Endothelial cell of umbilical vein (primary cell): ENCODE results near the gene TBX5. TPM values are rescaled to one million over a fixed set of nuclear protein-coding genes. Genes with fewer than 3 reads are reported as not detected.

Experiments
- BruUV-seq: library from RNA; stranded (reverse); fragments of 400-500 nt; replicated peaks from 2 replicates; lab custom pipeline; 2021; lab: Mats Ljungman, UMichigan
- CTCF ChIA-PET: fragments of 300-600, 350-600 bp; sonication (Branson Sonifier 250); formaldehyde crosslinking; loops from one replicate; lab custom pipeline; 2021; ENCODE audit warnings: antibody characterized with exemption, inconsistent platforms; lab: Charles Lee
- POLR2A ChIA-PET: fragments of 300-600, 350-600 bp; sonication (Branson Sonifier 250); formaldehyde crosslinking; loops from one replicate; lab custom pipeline; 2021; ENCODE audit warnings: antibody characterized with exemption, inconsistent platforms; lab: Charles Lee
- DNase-seq: peaks from one replicate; pipeline ENCODE4 v3.0.0-alpha.2; 2011; ENCODE audit warnings: low read depth, low spot score
- FAIRE-seq: peaks from 2 replicates; lab custom pipeline; 2011; peaks lifted over from hg19 to GRCh38; lab: Jason Lieb, UNC
- H2AFZ ChIP-seq: 2 replicates; pipeline ENCODE4 v1.6.0; 2012; ENCODE audit warnings: low read depth, low read length, control low read depth, inconsistent platforms
- H3K27ac ChIP-seq: 2 replicates; pipeline ENCODE4 v1.5.1; 2011; ENCODE audit warnings: low read depth, mild to moderate bottlenecking, control low read depth, low read length, moderate library complexity; ENCODE audit not compliant: insufficient read depth
- H3K27me3 ChIP-seq, 2 experiments: 2 replicates each; pipeline versions ENCODE4 v1.6.0 to v1.6.1; 2011; ENCODE audit warnings: low read length in 2 of 2, mixed read lengths in 1 of 2; ENCODE audit not compliant: control insufficient read depth in 2 of 2, insufficient read depth in 2 of 2
- H3K36me3 ChIP-seq, 2 experiments: 2 replicates in 1 of 2; 3 replicates in 1 of 2; pipeline ENCODE4 v1.5.1; 2011; ENCODE audit warnings: low read length in 2 of 2, mild to moderate bottlenecking in 1 of 2, moderate library complexity in 1 of 2; ENCODE audit not compliant: control insufficient read depth in 2 of 2, insufficient read depth in 2 of 2; ENCODE audit errors: extremely low read depth in 1 of 2
- H3K4me1 ChIP-seq: 3 replicates; pipeline ENCODE4 v1.5.1; 2011; ENCODE audit warnings: mild to moderate bottlenecking, low read length; ENCODE audit not compliant: control insufficient read depth, insufficient read depth; ENCODE audit errors: extremely low read depth
- H3K4me2 ChIP-seq: 2 replicates; pipeline ENCODE4 v1.6.1; 2011; ENCODE audit warnings: low read length, control low read depth, mixed read lengths; ENCODE audit not compliant: insufficient read depth
- H3K4me3 ChIP-seq, 3 experiments: fragments of 200-600 bp in 1 of 3; sonication (generic), shearing (Covaris generic) in 1 of 3; replicated peaks in 1 of 3; 2 replicates each; pipeline ENCODE4 v1.5.1; 2011 to 2016; ENCODE audit warnings: control low read depth in 3 of 3, low read length in 3 of 3, mild to moderate bottlenecking in 2 of 3, inconsistent platforms in 1 of 3, low read depth in 1 of 3, moderate library complexity in 1 of 3; ENCODE audit not compliant: insufficient read depth in 1 of 3
- H3K79me2 ChIP-seq: 2 replicates; pipeline ENCODE4 v1.6.0; 2012; ENCODE audit warnings: low read length, inconsistent platforms; ENCODE audit not compliant: control insufficient read depth, insufficient read depth
- H3K9ac ChIP-seq: replicated peaks from 2 replicates; pipeline ENCODE3; 2011; ENCODE audit warnings: low read length, control low read depth; ENCODE audit not compliant: insufficient read depth; ENCODE audit errors: extremely low read depth
- H3K9me1 ChIP-seq: replicated peaks from 3 replicates; pipeline ENCODE4 v1.6.0; 2011; ENCODE audit warnings: mild to moderate bottlenecking, low read length; ENCODE audit not compliant: control insufficient read depth, insufficient read depth; ENCODE audit errors: extremely low read depth
- H3K9me3 ChIP-seq: replicated peaks from 2 replicates; pipeline ENCODE4 v1.5.1; 2012; ENCODE audit warnings: low read length, inconsistent platforms; ENCODE audit not compliant: control insufficient read depth, insufficient read depth
- H4K20me1 ChIP-seq: replicated peaks from 2 replicates; pipeline ENCODE3; 2011; ENCODE audit warnings: mild to moderate bottlenecking, low read length; ENCODE audit not compliant: control insufficient read depth, insufficient read depth; ENCODE audit errors: extremely low read depth
- CTCF ChIP-seq, 2 donors: IDR thresholded peaks; 1 replicate in 1 of 2; 2 replicates in 1 of 2; pipeline ENCODE4 v1.5.1; 2011; ENCODE audit warnings: low read length in 2 of 2, mild to moderate bottlenecking in 2 of 2, moderate library complexity in 2 of 2, control low read depth in 1 of 2, inconsistent platforms in 1 of 2, low read depth in 1 of 2; ENCODE audit not compliant: insufficient read depth in 1 of 2; ENCODE audit errors: extremely low read depth in 1 of 2
- EZH2 ChIP-seq: IDR thresholded peaks from 2 replicates; pipeline ENCODE4 v1.6.1; 2012; ENCODE audit warnings: borderline replicate concordance, low read depth, mild to moderate bottlenecking, moderate library complexity, low read length, inconsistent platforms; ENCODE audit not compliant: severe bottlenecking
- FOS ChIP-seq: IDR thresholded peaks from 2 replicates; pipeline ENCODE4 v1.6.1; 2011; ENCODE audit warnings: mild to moderate bottlenecking, low read length, moderate library complexity, borderline replicate concordance; ENCODE audit not compliant: insufficient read depth
- GATA2 ChIP-seq: IDR thresholded peaks from 2 replicates; pipeline ENCODE4 v1.7.0; 2011; ENCODE audit warnings: low read depth, mild to moderate bottlenecking, moderate library complexity, mixed read lengths, low read length; ENCODE audit not compliant: insufficient read length, insufficient read depth
- JUN ChIP-seq: IDR thresholded peaks from 2 replicates; pipeline ENCODE4 v1.6.1; 2011; ENCODE audit warnings: borderline replicate concordance, low read depth; ENCODE audit not compliant: insufficient read length, insufficient read depth
- MYC ChIP-seq: IDR thresholded peaks from one replicate; pipeline ENCODE4 v1.6.1; 2011; ENCODE audit warnings: mild to moderate bottlenecking, low read depth, low read length
- POLR2A ChIP-seq: IDR thresholded peaks from 2 replicates; pipeline ENCODE4 v1.6.1; 2012; ENCODE audit warnings: low read depth, mild to moderate bottlenecking, control low read depth, low read length
- POLR2AphosphoS5 ChIP-seq: IDR thresholded peaks from 2 replicates; pipeline ENCODE4 v1.6.1; 2012; ENCODE audit warnings: low read depth, mild to moderate bottlenecking, control low read depth, low read length, moderate library complexity; ENCODE audit not compliant: insufficient read depth
- dilution Hi-C: fragments of 300-500 bp; cut with MboI; formaldehyde crosslinking; loops from one replicate; pipeline ENCODE4 v1.15.0; 2019; ENCODE audit warnings: low sequenced_read_pairs; ENCODE audit not compliant: extremely low pct_ligation_motif_present
- intact Hi-C: fragments of 100-400 bp; cut with micrococcal nuclease; formaldehyde crosslinking; loops from one replicate; pipeline ENCODE4 v1.10.0; 2022
- polyA plus RNA-seq, 4 experiments: library from polyadenylated mRNA; depleted of rRNA in 3 of 4; stranded (reverse) in 3 of 4; unstranded in 1 of 4; fragments of >200 nt; gene quantifications; 2 replicates each; pipeline versions ENCODE4 v1.2.1 to v1.2.3, GENCODE V29; 2011 to 2012; ENCODE audit warnings: missing spikeins in 1 of 4
- total RNA-seq: library from RNA; stranded (reverse); gene quantifications from 2 replicates; pipeline ENCODE4 v1.2.3, GENCODE V29; 2021

The TBX5 gene
- total and polyA plus RNA-seq, 2 donors (not counting 3 experiments of a cell fraction or from before 2014, with no cell fraction given) = not detected

- Histone ChIP-seq H3K4me3 (no peak overlapping the region), H3K27me3 (peaks cover 46 to 47% of the 10 kb centered on the region in 2 experiments)
- CTCF ChIA-PET = no interaction called here
Measured at GRCh38 chr12:114440270-114441038, 34.5 kb upstream of the TBX5 start.

More at GRCh38 chr12:114440270-114441038, 34.5 kb upstream of the TBX5 start:
- no peaks in the 10 kb centered on the region for H3K4me1 ChIP-seq
- no peak for FAIRE-seq
- H3K79me2 ChIP-seq = no peaks in the 10 kb centered on the region
- BruUV-seq = no TSS peak
- intact Hi-C loops (no loop called here), dilution Hi-C loops (no loop called here)
- DNase-seq = no peak
- TF ChIP-seq CTCF (IDR thresholded peaks at IDR 0.05; ENCODE audit: extremely low read depth in 1 of 2, insufficient read depth in 1 of 2, low read depth in 1 of 2, low read length in 2 of 2) (no peak), POLR2AphosphoS5 (no peak), JUN (no peak), MYC (no peak), EZH2 (no peak), POLR2A (no peak), GATA2 (no peak), FOS (no peak)
- H3K36me3 ChIP-seq = no peaks in the 10 kb centered on the region
- H4K20me1 ChIP-seq = no peaks in the 10 kb centered on the region
- H3K9ac ChIP-seq = no peak overlapping the region
- H3K9me1 ChIP-seq = no peaks in the 10 kb centered on the region
- H3K9me3 ChIP-seq = no peaks in the 10 kb centered on the region
- no peak overlapping the region for H3K27ac ChIP-seq
- POLR2A ChIA-PET = no interaction called here
- H3K4me2 ChIP-seq = no peak overlapping the region
- no peak overlapping the region for H2AFZ ChIP-seq
